Effector memory CD8-positive, alpha-beta T cell (primary cell): ENCODE results near the gene HILPDA.
A peak's percentile ranks its signal among the peaks of the same experiment; 100 is the strongest.

ENCODE experiments used
- ATAC-seq: fragments of 150-1000 bp; cut with Tn5 transposase; replicated peaks from 2 replicates; pipeline ENCODE4 v1.10.0; 2021; ENCODE audit warnings: mild to moderate bottlenecking, moderate library complexity
- DNase-seq, 3 experiments: peaks; one replicate each; pipeline ENCODE4 v3.0.0; 2021
- H3K27ac Mint-ChIP-seq, 2 donors: one replicate each; pipeline ENCODE4 v1.8.0; 2022; ENCODE audit warnings: mild to moderate bottlenecking in 2 of 2, mixed read lengths in 2 of 2, moderate library complexity in 2 of 2
- H3K27me3 Mint-ChIP-seq, 2 donors: one replicate each; pipeline ENCODE4 v1.8.0; 2022; ENCODE audit warnings: mixed read lengths in 2 of 2
- H3K36me3 Mint-ChIP-seq: one replicate; pipeline ENCODE4 v1.8.0; 2022; ENCODE audit warnings: mild to moderate bottlenecking, moderate library complexity, mixed read lengths; ENCODE audit not compliant: insufficient read depth
- H3K4me1 Mint-ChIP-seq, 2 donors: one replicate each; pipeline ENCODE4 v1.8.0; 2022; ENCODE audit warnings: low read depth in 2 of 2, mixed read lengths in 2 of 2
- H3K4me3 Mint-ChIP-seq, 2 donors: one replicate each; pipeline ENCODE4 v1.8.0; 2022; ENCODE audit warnings: mild to moderate bottlenecking in 2 of 2, mixed read lengths in 2 of 2, moderate library complexity in 2 of 2
- H3K9me3 Mint-ChIP-seq, 2 donors: one replicate each; pipeline ENCODE4 v1.8.0; 2022; ENCODE audit warnings: mixed read lengths in 2 of 2

The HILPDA gene

DNA sequence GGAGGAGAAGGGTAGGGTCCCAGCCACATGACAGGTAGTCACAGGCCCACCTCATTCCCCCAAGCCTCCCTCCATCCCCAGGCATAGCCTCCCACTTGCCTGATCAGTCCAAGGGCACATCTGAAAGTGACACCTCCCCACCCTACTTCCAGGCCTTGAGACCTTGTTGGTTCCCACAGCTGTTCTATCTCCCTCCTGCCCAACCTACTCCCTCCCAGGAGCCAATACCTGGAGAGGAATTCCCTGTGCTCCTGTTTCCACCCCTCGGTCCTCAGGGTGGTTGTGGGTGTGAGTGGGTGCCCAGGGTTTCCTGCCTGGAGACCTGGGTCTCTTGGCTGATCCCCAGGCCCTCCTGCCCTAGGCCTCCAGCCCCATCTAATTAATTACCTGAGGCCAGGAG lies 34.3 kb upstream of the HILPDA start:
- DNase-seq (no peak), ATAC-seq (no peak)
- no peaks in the 10 kb centered on the region for H3K36me3 Mint-ChIP-seq
- H3K4me1 Mint-ChIP-seq, result peaks cover 17 to 30% of the 10 kb centered on the region in 2 donors
- no peaks in the 10 kb centered on the region for H3K27me3 Mint-ChIP-seq
- no peak overlapping the region for H3K4me3 Mint-ChIP-seq
- peak overlapping the region in 1 of 2 donors; percentile 59 for H3K27ac Mint-ChIP-seq
- no peaks in the 10 kb centered on the region for H3K9me3 Mint-ChIP-seq

DNA sequence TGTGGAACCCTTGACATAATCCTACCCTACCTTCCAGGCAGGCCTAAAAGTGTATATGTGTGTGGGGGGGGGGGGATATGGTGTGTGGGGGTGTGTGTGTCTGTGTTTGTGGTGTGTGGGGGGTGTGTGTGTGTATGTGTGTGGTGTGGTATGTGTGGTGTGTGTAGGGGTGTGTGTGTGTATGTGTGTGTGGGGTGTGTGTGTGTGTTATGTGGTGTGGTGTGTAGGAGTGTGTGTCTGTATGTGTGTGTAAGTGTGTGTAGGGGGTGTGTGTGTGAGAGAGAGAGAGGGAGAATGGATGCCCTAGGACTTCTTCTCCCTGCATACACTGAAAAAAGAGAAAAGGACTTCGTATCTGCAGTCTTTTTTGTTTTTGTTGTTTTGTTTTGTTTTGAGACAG lies 33.6 kb upstream of the HILPDA start:
- Mint-ChIP-seq H3K27me3 (no peaks in the 10 kb centered on the region), H3K4me3 (peak overlapping the region; percentile 62 to 63), H3K27ac (peak overlapping the region; percentile 38 to 85), H3K36me3 (no peaks in the 10 kb centered on the region), H3K4me1 (peaks cover 17 to 30% of the 10 kb centered on the region in 2 donors), H3K9me3 (no peaks in the 10 kb centered on the region)
- no peak for ATAC-seq
- no peak for DNase-seq

DNA sequence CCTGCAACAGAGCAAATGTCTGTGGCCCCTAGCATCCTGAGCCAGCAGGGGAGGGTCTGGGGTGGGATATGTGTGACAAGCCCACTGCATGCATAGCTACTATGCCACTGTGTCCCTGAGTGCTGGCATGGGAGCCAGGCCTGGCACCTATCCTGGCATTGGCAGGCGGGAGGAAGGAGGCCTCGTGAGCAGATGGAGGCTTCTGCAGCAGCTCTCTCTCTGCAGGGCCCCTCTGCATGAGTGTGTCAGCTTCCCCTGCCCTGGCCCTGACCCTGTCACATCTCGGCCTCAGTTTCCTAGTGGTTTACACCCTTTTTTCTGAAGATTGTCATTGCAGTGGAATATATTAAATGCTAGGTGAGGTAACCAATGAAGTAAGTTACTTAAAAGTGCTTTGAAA lies 32.8 kb upstream of the HILPDA start:
- DNase-seq (peak in 2 of 3 experiments; percentile 44 to 49), ATAC-seq (peak; percentile 90)
- Mint-ChIP-seq H3K4me1 (peaks cover 17 to 30% of the 10 kb centered on the region in 2 donors), H3K4me3 (peak overlapping the region; percentile 62 to 63), H3K27me3 (no peaks in the 10 kb centered on the region), H3K27ac (peak overlapping the region; percentile 38 to 85), H3K9me3 (no peaks in the 10 kb centered on the region), H3K36me3 (no peaks in the 10 kb centered on the region)

DNA sequence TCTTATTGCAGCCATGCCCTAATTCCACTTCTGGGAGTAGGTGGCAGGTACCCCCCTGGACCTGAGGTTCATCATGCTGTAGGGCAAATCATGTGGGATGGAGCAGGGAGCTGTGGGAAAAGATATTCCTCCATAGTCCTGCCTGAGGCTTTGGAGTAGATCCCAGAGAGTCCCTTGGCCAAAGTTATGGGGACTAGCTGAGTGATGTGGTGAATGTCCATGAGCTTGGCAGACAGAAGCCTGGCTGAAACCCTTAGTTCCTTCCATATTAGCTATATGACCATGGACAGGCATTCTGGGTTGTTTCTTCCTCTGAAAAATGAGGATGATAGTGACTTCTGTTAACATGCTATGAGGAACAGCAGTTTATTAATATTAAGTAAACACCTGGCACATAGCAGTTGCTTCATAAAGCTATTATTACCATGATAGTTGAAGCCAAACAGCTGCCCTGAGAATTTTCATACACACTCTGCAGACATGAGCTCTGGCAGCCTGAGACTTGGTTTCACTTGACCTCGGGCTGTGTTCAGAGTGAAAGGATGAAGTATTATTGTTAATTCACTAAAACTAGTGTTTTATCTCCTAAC lies 30.9 kb upstream of the HILPDA start:
- ATAC-seq (no peak), DNase-seq (no peak)
- Mint-ChIP-seq H3K4me3 (no peak overlapping the region), H3K27me3 (peaks cover 7 to 11% of the 10 kb centered on the region in 2 donors), H3K27ac (no peak overlapping the region), H3K4me1 (peaks cover 17 to 26% of the 10 kb centered on the region in 2 donors), H3K36me3 (no peaks in the 10 kb centered on the region), H3K9me3 (no peaks in the 10 kb centered on the region)

DNA sequence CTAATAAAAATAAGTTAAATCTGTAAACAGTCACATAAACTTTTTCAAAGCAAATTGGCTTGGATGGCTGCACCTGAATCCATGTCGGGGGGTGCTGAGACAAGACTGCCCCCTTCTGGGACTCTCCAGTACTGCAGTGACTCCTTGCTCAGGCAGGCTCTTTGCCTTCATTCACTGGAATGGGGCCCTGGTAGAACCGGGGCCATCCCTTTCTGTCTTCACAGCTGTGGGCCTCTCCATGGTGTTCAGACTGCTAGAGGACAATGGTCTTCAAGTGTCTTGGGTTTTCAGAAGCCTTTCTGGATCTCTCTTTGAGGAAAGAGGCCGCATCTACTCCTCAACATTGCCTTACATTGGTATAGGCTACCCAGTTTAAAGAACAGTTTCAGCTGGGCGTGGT lies 29.8 kb upstream of the HILPDA start:
- DNase-seq (peak; percentile 78 to 86 (median 80)), ATAC-seq (peak; percentile 42)
- H3K36me3 Mint-ChIP-seq, result no peaks in the 10 kb centered on the region
- H3K27ac Mint-ChIP-seq, result no peak overlapping the region
- no peaks in the 10 kb centered on the region for H3K9me3 Mint-ChIP-seq
- H3K4me3 Mint-ChIP-seq, result no peak overlapping the region
- H3K27me3 Mint-ChIP-seq, result peaks cover 18% of the 10 kb centered on the region in 2 donors
- peaks cover 17 to 23% of the 10 kb centered on the region in 2 donors for H3K4me1 Mint-ChIP-seq

DNA sequence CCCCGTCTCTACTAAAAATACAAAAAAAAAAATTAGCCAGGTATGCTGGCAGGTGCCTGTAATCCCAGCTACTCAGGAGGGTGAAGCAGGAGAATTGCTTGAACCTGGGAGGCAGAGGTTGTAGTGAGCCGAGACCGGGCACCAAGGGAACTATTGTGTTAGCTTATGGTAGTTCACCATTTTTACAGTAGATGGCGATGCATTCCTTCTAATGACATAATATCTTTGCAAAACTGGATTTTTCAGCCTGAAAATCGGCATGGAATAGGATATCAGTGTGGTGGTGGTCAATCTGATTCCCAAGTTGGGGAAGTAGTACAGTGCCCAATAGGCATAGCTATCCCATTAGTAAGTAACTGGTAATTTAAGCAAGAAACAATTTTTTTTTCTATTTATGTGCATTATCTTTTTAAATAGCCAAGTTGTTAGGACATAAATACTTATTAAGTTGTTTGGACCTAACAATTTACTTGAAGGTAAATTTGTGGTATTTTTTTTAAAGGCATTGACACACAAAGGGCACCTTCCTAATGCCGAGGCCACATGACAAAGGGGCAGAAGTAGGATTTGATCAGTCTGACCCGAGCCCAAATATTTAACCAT lies 28.3 kb upstream of the HILPDA start:
- peaks cover 18 to 23% of the 10 kb centered on the region in 2 donors for H3K27me3 Mint-ChIP-seq
- no peak overlapping the region for H3K27ac Mint-ChIP-seq
- DNase-seq (peak; percentile 24 to 45 (median 41)), ATAC-seq (peak; percentile 33)
- peaks cover 11% of the 10 kb centered on the region in 2 donors for H3K4me1 Mint-ChIP-seq
- no peaks in the 10 kb centered on the region for H3K9me3 Mint-ChIP-seq
- H3K36me3 Mint-ChIP-seq, result no peaks in the 10 kb centered on the region
- H3K4me3 Mint-ChIP-seq, result no peak overlapping the region

DNA sequence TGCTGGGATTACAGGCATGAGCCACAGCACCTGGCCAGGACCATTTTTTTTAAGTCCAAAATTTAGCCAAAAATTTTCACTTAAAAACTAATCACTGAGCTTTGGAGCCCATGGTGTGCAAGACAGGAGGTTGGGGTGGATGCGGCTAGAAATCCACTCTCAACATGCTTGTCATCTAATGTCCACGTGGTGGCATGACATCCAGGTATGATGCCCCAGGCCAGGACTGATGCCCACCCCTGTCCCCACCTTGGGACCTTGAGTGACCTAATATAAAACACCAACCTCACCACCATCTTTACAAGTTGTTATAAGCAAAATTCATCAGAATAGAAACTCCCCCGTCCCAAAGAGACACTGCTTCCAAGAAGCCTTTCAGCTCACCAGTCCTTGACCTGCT lies 25.5 kb upstream of the HILPDA start:
- no peak overlapping the region for H3K27ac Mint-ChIP-seq
- H3K9me3 Mint-ChIP-seq, result no peaks in the 10 kb centered on the region

DNA sequence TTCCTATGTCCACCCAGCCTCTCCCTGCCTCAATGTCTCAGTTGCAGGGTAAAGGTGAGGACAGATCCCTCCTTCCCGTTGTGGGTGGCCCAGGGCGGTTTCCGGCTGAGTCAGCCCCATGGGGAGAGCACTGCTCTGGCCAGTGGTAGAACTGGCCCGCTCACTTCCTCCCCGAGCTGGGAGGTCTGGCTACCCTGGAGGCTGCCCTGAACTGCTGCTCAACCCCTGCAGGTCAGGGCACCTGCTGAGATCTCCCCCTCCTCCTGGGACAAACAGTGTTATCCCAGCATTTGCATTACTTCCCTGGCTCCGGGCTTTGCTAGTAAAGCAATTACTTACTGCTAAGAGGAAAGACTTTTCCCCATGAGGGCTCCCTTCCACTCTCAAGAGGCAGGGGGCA lies 24.5 kb upstream of the HILPDA start:
- Mint-ChIP-seq H3K9me3 (no peaks in the 10 kb centered on the region), H3K4me1 (no peaks in the 10 kb centered on the region), H3K4me3 (no peak overlapping the region), H3K27ac (no peak overlapping the region), H3K27me3 (peaks cover 25 to 29% of the 10 kb centered on the region in 2 donors), H3K36me3 (no peaks in the 10 kb centered on the region)
- no peak for ATAC-seq
- no peak for DNase-seq

More for the DNA sequence above, 25.5 kb upstream of the HILPDA start:
- Mint-ChIP-seq H3K4me1 (no peaks in the 10 kb centered on the region), H3K4me3 (no peak overlapping the region), H3K27me3 (peaks cover 25 to 29% of the 10 kb centered on the region in 2 donors), H3K36me3 (no peaks in the 10 kb centered on the region)
- no peak for ATAC-seq
- DNase-seq, result no peak

DNA sequence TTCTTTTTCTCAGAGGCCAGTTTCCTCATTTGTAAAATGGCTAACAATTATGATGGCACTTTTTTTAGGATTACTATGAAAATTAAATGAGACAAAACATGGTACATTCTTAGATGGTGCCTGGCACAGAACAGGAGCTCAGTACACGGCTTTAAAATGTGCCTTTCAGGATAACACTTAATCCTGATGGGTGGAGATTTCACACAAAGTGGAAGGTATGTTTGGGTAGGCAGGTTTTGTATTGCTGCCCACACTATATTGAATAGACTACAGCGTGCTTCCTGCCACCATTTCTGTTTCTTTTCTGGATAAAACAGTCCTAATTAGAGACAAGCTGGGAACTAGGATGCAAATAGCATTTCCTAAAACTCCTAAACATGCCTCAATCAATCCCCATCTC lies 23.9 kb upstream of the HILPDA start:
- H3K27me3 Mint-ChIP-seq, result peaks cover 25 to 29% of the 10 kb centered on the region in 2 donors
- H3K4me3 Mint-ChIP-seq, result no peak overlapping the region
- H3K4me1 Mint-ChIP-seq, result no peaks in the 10 kb centered on the region
- no peaks in the 10 kb centered on the region for H3K36me3 Mint-ChIP-seq
- no peak for DNase-seq
- no peak overlapping the region for H3K27ac Mint-ChIP-seq
- no peak for ATAC-seq
- no peaks in the 10 kb centered on the region for H3K9me3 Mint-ChIP-seq

DNA sequence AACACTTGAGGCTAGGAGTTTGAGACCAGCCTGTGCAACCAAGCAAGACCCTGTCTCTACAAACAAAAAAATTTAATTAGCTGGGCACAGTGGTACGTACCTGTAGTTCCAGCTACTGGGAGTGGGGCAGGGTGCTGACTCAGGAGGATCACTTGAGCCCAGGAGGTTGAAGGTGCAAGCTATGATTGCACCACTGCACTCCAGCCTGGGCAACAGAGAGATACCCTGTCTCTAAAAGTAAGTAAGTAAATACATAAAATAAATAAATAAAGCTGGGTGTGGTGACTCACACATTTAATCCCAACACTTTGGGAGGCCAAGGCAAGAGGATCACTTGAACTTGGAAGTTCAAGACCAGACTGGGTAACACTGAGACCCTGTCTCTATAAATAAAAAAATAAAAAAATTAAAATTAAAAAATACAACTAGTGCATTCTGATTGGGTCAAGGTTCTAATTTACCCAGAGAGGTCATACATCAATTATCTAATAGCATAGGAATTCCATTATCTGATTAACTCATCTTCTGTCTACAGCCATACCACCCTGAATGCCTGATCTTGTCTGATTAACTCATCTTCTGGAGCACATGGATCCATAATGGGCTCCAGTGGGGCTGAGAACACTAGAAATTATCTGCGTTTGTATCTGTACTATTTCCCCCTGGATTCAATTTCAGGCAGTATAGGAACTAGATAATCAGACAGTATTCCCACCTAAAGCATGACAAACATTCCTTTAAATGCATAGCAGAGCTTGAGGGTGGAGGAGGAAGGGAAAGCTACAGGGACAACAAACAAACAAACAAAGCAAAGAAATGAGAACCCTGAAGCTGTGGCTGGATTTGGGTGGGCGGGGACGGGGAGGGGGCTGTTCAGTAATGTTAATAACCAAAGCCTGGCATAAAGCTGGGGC lies 21.0 kb upstream of the HILPDA start:
- DNase-seq (no peak), ATAC-seq (no peak)
- peaks cover 14 to 24% of the 10 kb centered on the region in 2 donors for H3K27me3 Mint-ChIP-seq
- no peaks in the 10 kb centered on the region for H3K9me3 Mint-ChIP-seq
- no peak overlapping the region for H3K4me3 Mint-ChIP-seq
- H3K36me3 Mint-ChIP-seq, result no peaks in the 10 kb centered on the region
- H3K4me1 Mint-ChIP-seq, result no peaks in the 10 kb centered on the region
- H3K27ac Mint-ChIP-seq, result no peak overlapping the region

DNA sequence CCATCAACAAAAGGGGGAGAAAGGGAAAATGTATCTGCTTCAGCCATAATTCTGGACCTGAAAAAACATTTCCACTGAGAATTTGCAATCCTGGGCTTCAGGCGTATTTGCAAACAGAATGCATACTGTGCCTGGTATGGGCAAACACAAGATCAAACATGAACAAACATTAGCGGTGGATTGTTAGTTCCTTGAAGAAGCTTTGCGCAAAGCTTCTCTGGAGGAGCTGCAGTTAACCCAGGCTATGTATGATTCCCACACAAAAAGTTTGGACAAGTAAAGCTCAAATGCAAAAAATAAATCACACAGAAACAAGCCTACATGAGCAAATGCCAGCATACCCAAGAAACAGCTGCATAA lies 20.4 kb upstream of the HILPDA start:
- H3K9me3 Mint-ChIP-seq, result no peaks in the 10 kb centered on the region
- no peak overlapping the region for H3K27ac Mint-ChIP-seq
- DNase-seq, result no peak
- H3K4me1 Mint-ChIP-seq, result no peaks in the 10 kb centered on the region
- ATAC-seq, result no peak
- no peaks in the 10 kb centered on the region for H3K36me3 Mint-ChIP-seq
- H3K27me3 Mint-ChIP-seq, result peaks cover 10 to 17% of the 10 kb centered on the region in 2 donors
- H3K4me3 Mint-ChIP-seq, result no peak overlapping the region

DNA sequence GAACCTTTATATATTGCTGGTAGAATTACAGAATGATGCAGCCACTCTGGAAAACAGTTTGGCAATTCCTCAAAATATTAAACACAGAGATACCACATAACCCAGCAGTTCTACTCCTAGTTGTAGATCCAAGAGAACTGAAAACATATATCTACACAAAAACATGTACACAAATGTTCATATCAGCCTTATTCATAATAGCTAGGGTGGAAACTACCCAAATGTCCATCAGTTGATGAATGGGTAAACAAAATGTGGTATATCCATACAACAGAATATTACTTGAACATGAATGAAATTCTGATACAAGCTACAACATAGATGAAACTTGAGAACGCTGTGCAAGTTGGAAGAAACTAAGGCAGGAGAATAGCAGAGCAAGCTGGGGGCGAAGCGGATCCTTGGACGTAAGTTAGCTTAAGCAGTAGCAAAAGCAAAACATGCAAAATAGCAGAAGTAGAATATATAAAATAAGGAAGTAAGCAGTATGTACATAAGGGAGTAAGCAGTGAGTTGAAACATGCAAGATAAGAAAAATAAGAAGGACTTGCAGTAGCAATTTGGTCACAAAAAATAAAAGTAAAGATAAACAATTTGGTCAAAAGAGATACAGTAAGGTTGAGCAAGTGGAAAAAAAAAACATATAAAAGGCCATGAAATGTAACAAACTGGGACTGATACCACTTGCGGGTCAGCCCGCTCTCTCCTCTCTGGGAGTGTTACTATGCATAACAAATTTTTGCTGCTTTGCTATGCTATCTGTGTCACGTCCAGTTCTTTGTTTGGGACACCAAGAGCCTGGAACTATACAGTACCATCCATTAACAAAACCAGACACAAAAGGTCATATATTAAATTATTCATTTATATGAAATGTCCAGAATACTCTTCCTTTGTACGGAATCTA lies 18.0 kb upstream of the HILPDA start:
- DNase-seq, result no peak
- peaks cover 6 to 7% of the 10 kb centered on the region in 2 donors for H3K27me3 Mint-ChIP-seq
- no peaks in the 10 kb centered on the region for H3K36me3 Mint-ChIP-seq
- H3K4me1 Mint-ChIP-seq, result no peaks in the 10 kb centered on the region
- no peaks in the 10 kb centered on the region for H3K9me3 Mint-ChIP-seq
- ATAC-seq, result peak; percentile 26
- no peak overlapping the region for H3K4me3 Mint-ChIP-seq
- no peak overlapping the region for H3K27ac Mint-ChIP-seq

DNA sequence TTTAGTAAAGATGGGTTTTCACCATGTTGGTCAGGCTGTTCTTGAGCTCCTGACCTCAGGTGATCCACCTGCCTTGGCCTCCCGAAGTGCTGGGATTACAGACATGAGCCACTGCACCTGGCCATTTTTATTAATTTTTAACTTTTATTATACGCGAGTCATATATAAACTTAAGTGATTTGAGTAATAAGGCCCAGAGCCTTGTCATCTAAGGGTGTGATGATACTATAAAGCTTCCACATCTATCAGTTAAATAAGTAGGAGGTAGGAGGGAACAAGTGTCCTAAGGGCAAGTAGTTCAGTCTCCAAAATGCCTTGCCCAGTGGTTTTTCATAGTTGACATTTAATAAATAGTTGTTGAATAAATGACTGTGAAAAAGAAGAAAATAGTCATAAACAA lies 13.3 kb upstream of the HILPDA start:
- no peak overlapping the region for H3K4me3 Mint-ChIP-seq
- H3K9me3 Mint-ChIP-seq, result no peaks in the 10 kb centered on the region
- H3K36me3 Mint-ChIP-seq, result no peaks in the 10 kb centered on the region
- ATAC-seq (no peak), DNase-seq (no peak)
- H3K4me1 Mint-ChIP-seq, result peaks cover 0 to 8% of the 10 kb centered on the region in 2 donors
- no peaks in the 10 kb centered on the region for H3K27me3 Mint-ChIP-seq
- no peak overlapping the region for H3K27ac Mint-ChIP-seq
